Measurements from ENCODE around the gene STARD3.

Gene STARD3

GRCh38 chr17:39699818-39700147 lies 62.8 kb downstream of the STARD3 start, which contains the start of gene ERBB2:
Gene ERBB2 (plus strand): TSS chr17:39700064. CDS start chr17:39700239, 175 bp downstream.
- H3K27me3 Mint-ChIP-seq (ENCODE audit: low read depth, poor library complexity) = peaks cover 24% of the 10 kb centered on the region
- H3K27ac Mint-ChIP-seq = no peak within 1 kb of the TSS
- H3K4me1 Mint-ChIP-seq = peaks cover 72% of the 10 kb centered on the region
- no peaks in the 10 kb centered on the region for H3K36me3 Mint-ChIP-seq (ENCODE audit: low read depth)
- no peaks in the 10 kb centered on the region for H3K9me3 Mint-ChIP-seq
- TF ChIP-seq, protein P1, sequence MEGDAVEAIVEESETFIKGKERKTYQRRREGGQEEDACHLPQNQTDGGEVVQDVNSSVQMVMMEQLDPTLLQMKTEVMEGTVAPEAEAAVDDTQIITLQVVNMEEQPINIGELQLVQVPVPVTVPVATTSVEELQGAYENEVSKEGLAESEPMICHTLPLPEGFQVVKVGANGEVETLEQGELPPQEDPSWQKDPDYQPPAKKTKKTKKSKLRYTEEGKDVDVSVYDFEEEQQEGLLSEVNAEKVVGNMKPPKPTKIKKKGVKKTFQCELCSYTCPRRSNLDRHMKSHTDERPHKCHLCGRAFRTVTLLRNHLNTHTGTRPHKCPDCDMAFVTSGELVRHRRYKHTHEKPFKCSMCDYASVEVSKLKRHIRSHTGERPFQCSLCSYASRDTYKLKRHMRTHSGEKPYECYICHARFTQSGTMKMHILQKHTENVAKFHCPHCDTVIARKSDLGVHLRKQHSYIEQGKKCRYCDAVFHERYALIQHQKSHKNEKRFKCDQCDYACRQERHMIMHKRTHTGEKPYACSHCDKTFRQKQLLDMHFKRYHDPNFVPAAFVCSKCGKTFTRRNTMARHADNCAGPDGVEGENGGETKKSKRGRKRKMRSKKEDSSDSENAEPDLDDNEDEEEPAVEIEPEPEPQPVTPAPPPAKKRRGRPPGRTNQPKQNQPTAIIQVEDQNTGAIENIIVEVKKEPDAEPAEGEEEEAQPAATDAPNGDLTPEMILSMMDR (IDR thresholded peaks at IDR 0.05) = no peak
- peak within 1 kb of the TSS; percentile 96 for H3K4me3 Mint-ChIP-seq
- DNase-seq = peak; percentile 66

- Mint-ChIP-seq H3K27ac (no peak overlapping the region), H3K27me3 (ENCODE audit: low read depth, poor library complexity) (peaks cover 25% of the 10 kb centered on the region), H3K9me3 (no peaks in the 10 kb centered on the region), H3K4me1 (peaks cover 72% of the 10 kb centered on the region), H3K4me3 (peak overlapping the region; percentile 96), H3K36me3 (ENCODE audit: low read depth) (no peaks in the 10 kb centered on the region)
- TF ChIP-seq, protein P1 (IDR thresholded peaks at IDR 0.05) = no peak
- DNase-seq = peak; percentile 54
Observed at GRCh38 chr17:39700148-39700987, 63.4 kb downstream of the STARD3 start.

GRCh38 chr17:39701012-39701783 lies 64.3 kb downstream of the STARD3 start:
- Mint-ChIP-seq H3K27me3 (ENCODE audit: low read depth, poor library complexity) (peaks cover 25% of the 10 kb centered on the region), H3K27ac (peak overlapping the region; percentile 45), H3K36me3 (ENCODE audit: low read depth) (no peaks in the 10 kb centered on the region), H3K4me1 (peaks cover 64% of the 10 kb centered on the region), H3K4me3 (peak overlapping the region; percentile 96), H3K9me3 (no peaks in the 10 kb centered on the region)
- peak; percentile 23 for DNase-seq
- TF ChIP-seq, protein P1 (IDR thresholded peaks at IDR 0.05) = no peak

DNA sequence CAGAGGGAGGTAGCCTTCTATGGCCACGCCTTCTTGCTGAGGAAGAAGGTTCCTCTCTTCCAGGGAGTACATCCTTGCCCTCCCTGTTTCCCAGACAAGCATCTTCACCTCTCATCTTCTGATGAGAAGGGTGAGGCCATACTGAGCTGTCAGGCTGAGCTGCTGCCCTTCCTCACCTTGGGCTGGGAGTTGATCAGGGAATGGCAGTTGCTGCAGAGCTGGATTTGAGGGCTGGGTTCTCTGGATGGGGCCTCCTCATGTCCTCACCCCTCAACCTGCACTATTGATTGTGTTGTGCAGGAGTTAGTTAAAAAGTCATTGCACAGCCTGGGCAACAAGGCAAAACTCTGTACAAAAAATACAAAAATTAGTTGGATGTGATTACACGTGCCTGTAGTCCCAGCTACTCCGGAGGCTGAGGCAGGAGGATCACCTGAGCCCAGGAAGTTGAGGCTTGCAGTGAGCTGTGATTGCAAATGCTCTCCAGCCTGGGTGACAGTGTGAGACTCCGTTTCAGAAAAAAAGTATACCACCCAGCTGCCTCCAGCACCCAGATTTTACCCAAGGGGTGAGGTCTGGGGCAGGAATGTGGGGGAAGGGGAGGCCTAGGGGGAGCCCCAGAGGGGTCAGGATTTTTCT lies 65.0 kb downstream of the STARD3 start:
- H3K4me1 Mint-ChIP-seq = peaks cover 59% of the 10 kb centered on the region
- no peaks in the 10 kb centered on the region for H3K9me3 Mint-ChIP-seq
- TF ChIP-seq, protein P1 (IDR thresholded peaks at IDR 0.05) = no peak
- H3K4me3 Mint-ChIP-seq = peak overlapping the region; percentile 96
- H3K27me3 Mint-ChIP-seq (ENCODE audit: low read depth, poor library complexity) = peaks cover 19% of the 10 kb centered on the region
- peak overlapping the region; percentile 45 for H3K27ac Mint-ChIP-seq
- DNase-seq = no peak
- H3K36me3 Mint-ChIP-seq (ENCODE audit: low read depth) = no peaks in the 10 kb centered on the region

GRCh38 chr17:39702901-39703893 lies 66.3 kb downstream of the STARD3 start:
- H3K9me3 Mint-ChIP-seq = no peaks in the 10 kb centered on the region
- H3K36me3 Mint-ChIP-seq (ENCODE audit: low read depth) = peaks cover 4% of the 10 kb centered on the region
- peaks cover 18% of the 10 kb centered on the region for H3K27me3 Mint-ChIP-seq (ENCODE audit: low read depth, poor library complexity)
- no peak for DNase-seq
- H3K4me3 Mint-ChIP-seq = no peak overlapping the region
- peak overlapping the region; percentile 65 for H3K27ac Mint-ChIP-seq
- TF ChIP-seq, protein P1 (IDR thresholded peaks at IDR 0.05) = no peak
- peaks cover 59% of the 10 kb centered on the region for H3K4me1 Mint-ChIP-seq
